ENCODE measurements around the gene TLE3.

GRCh38 chr15:70109531-70109930 is 11.8 kb upstream of the TLE3 start:
- no peak for TF ChIP-seq EZH2 (IDR thresholded peaks at IDR 0.05)
- TF ChIP-seq POLR2AphosphoS5 (IDR thresholded peaks at IDR 0.05; ENCODE audit: borderline replicate concordance, low read depth, low read length) = no peak

Measured in SK-N-MC (cell line).